Measurements from ENCODE around the gene GET3.

DNA sequence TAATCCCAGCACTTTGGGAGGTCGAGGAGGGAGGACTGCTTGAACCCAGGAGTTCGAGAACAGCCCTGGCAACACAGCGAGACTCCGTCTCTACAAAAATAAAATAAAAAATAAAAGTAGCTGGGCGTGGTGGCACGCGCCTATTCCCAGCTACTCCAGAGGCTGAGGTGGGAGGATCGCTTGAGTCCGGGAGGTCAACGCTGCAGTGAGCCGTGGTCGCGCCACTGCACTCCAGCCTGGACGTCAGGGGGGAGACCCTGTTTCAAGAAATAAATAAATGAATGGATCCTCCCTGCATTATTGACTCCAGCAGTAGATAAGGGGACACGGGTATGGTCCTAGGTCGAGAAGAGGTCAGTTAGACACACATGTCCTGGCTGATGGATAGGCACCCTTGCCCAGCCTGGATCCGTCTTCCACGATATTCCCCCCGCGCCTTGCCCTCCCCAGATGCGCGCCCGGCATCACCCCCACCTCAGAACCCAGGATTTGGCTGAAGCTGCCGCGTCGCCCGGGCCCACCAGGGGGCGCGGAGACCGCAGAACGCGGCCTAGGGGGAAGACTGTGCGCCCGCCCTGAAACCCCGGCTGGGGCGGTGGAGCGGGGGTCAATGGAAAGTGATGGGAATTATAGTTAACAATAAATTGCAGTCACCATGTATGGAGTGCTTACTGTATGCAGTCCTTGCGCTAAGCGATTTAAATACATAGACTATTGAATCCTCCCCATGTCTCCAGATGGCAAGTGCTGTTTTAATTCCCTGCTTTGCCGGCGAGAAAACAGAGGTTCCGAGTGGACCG lies 40.1 kb downstream of the GET3 start:
- TF ChIP-seq, protein P1, sequence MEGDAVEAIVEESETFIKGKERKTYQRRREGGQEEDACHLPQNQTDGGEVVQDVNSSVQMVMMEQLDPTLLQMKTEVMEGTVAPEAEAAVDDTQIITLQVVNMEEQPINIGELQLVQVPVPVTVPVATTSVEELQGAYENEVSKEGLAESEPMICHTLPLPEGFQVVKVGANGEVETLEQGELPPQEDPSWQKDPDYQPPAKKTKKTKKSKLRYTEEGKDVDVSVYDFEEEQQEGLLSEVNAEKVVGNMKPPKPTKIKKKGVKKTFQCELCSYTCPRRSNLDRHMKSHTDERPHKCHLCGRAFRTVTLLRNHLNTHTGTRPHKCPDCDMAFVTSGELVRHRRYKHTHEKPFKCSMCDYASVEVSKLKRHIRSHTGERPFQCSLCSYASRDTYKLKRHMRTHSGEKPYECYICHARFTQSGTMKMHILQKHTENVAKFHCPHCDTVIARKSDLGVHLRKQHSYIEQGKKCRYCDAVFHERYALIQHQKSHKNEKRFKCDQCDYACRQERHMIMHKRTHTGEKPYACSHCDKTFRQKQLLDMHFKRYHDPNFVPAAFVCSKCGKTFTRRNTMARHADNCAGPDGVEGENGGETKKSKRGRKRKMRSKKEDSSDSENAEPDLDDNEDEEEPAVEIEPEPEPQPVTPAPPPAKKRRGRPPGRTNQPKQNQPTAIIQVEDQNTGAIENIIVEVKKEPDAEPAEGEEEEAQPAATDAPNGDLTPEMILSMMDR (IDR thresholded peaks at IDR 0.05): peak; percentile 99
- TF ChIP-seq EZH2 (IDR thresholded peaks at IDR 0.05; ENCODE audit: borderline replicate concordance, insufficient read depth, low read depth, low read length, poor library complexity, severe bottlenecking): no peak
